Right cardiac atrium (tissue), 5 donors: Measurements from ENCODE around the gene ARHGEF10L. TPM values are rescaled to one million over a fixed set of nuclear protein-coding genes. Genes with fewer than 3 reads are reported as not detected.

Experiments used
- ATAC-seq, 2 donors: fragments of 200-7000 bp; cut with Tn5 transposase; one replicate each; pipeline versions ENCODE4 v1.8.0 to v1.9.1; 2020; ENCODE audit warnings: moderate library complexity in 2 of 2, mild to moderate bottlenecking in 1 of 2
- DNase-seq, 3 donors: peaks; one replicate each; pipeline ENCODE4 v3.0.0-alpha.2; 2020
- H3K27ac ChIP-seq: one replicate; pipeline ENCODE4 v1.5.1; 2013; ENCODE audit warnings: mild to moderate bottlenecking, low read length, control low read depth, moderate library complexity
- H3K27me3 ChIP-seq: one replicate; pipeline ENCODE4 v1.6.1; 2013; ENCODE audit not compliant: control insufficient read depth, insufficient read depth
- H3K4me1 ChIP-seq: one replicate; pipeline ENCODE4 v1.6.1; 2013; ENCODE audit warnings: low read length; ENCODE audit not compliant: control insufficient read depth, insufficient read depth
- H3K4me3 ChIP-seq: one replicate; pipeline ENCODE4 v1.5.1; 2013; ENCODE audit warnings: low read length, control low read depth
- H3K9me3 ChIP-seq: one replicate; pipeline ENCODE4 v1.6.1; 2013; ENCODE audit warnings: low read length; ENCODE audit not compliant: control insufficient read depth
- WGBS: extraction: QIAGEN DNeasy Blood & Tissue Kit; methylation state at CpG from one replicate; pipeline ENCODE4 v1.1.7; 2013; 5-methylcytosine and 5-hydroxymethylcytosine counted together
- intact Hi-C, 4 donors: fragments of 100-400 bp; cut with DNase I; formaldehyde crosslinking; loops; one replicate each; pipeline versions ENCODE4 v1.11.0 to v1.14.0; 2022 to 2023
- polyA plus RNA-seq: library from polyadenylated mRNA; stranded (reverse); fragments of 200-250 nt; gene quantifications from one replicate; pipeline ENCODE4 v1.2.3, GENCODE V29; 2013
- total RNA-seq, 4 donors: library from RNA; stranded (reverse); fragmentation: NEBNext Ultra II Directional; extraction: Animal tissue kit (Norgen Biotek cat#: 25700); gene quantifications; one replicate each; pipeline ENCODE4 v1.2.1, GENCODE V29; 2021
- donor health status: healthy with polysubstance abuse.
- donor health status: DM: no; HTN: yes; CAD: no.
- donor health status: DM: no; HTN: no; CAD: no.
- donor health status: DM: no; HTN: yes; CAD: no; lungs with severe emphysema.
- donor health status: DM: yes; HTN: yes; CAD: no.

Gene ARHGEF10L
- total and polyA plus RNA-seq, 5 donors: 42.6 to 56.4 (median 54.0) TPM

- H3K4me3 ChIP-seq: no peak overlapping the region
- DNase-seq: peak in 1 of 3 donors; percentile 38
- ATAC-seq: no peak
- H3K4me1 ChIP-seq: peaks cover 3% of the 10 kb centered on the region
- 86% methylated on average over 27 of the region's 27 CpGs for WGBS
- intact Hi-C loops: loop anchor here in 1 of 4 donors (10.0 kb wide), 1 partner anchor 244 kb away; no protein-coding TSS in a partner anchor
- H3K27ac ChIP-seq: no peak overlapping the region
- H3K9me3 ChIP-seq: no peaks in the 10 kb centered on the region
- H3K27me3 ChIP-seq: no peaks in the 10 kb centered on the region
Measured at GRCh38 chr1:17670587-17671313, 131.3 kb downstream of the ARHGEF10L start.

- ATAC-seq: no peak
- Histone ChIP-seq H3K4me3 (no peak overlapping the region), H3K27me3 (no peaks in the 10 kb centered on the region), H3K4me1 (peaks cover 3% of the 10 kb centered on the region), H3K27ac (no peak overlapping the region), H3K9me3 (no peaks in the 10 kb centered on the region)
- peak in 1 of 3 donors; percentile 29 for DNase-seq
- WGBS: 59% methylated on average over 5 of the region's 5 CpGs
- intact Hi-C loops: loop anchor here in 1 of 4 donors (10.0 kb wide), 1 partner anchor 243 kb away; no protein-coding TSS in a partner anchor
Measured at GRCh38 chr1:17671314-17671705, 131.8 kb downstream of the ARHGEF10L start.

GRCh38 chr1:17671741-17672140 is 132.2 kb downstream of the ARHGEF10L start:
- H3K27me3 ChIP-seq: no peaks in the 10 kb centered on the region
- ATAC-seq (no peak), DNase-seq (peak in 1 of 3 donors; percentile 51)
- WGBS: 53% methylated on average over 10 of the region's 10 CpGs
- intact Hi-C loops: loop anchor here in 1 of 4 donors (10.0 kb wide), 1 partner anchor 243 kb away; no protein-coding TSS in a partner anchor
- H3K4me1 ChIP-seq: peaks cover 3% of the 10 kb centered on the region
- H3K27ac ChIP-seq: no peak overlapping the region
- H3K4me3 ChIP-seq: no peak overlapping the region
- no peaks in the 10 kb centered on the region for H3K9me3 ChIP-seq

GRCh38 chr1:17672226-17672625 is 132.7 kb downstream of the ARHGEF10L start:
- 58% methylated on average over 12 of the region's 12 CpGs for WGBS
- no peaks in the 10 kb centered on the region for H3K27me3 ChIP-seq
- peaks cover 3% of the 10 kb centered on the region for H3K4me1 ChIP-seq
- no peak overlapping the region for H3K27ac ChIP-seq
- DNase-seq (peak in 1 of 3 donors; percentile 44), ATAC-seq (no peak)
- no peak overlapping the region for H3K4me3 ChIP-seq
- intact Hi-C loops: loop anchor here in 1 of 4 donors (10.0 kb wide), 1 partner anchor 243 kb away; no protein-coding TSS in a partner anchor
- H3K9me3 ChIP-seq: no peaks in the 10 kb centered on the region

- Histone ChIP-seq H3K4me1 (peaks cover 3% of the 10 kb centered on the region), H3K27ac (no peak overlapping the region), H3K9me3 (no peaks in the 10 kb centered on the region), H3K27me3 (no peaks in the 10 kb centered on the region), H3K4me3 (no peak overlapping the region)
- ATAC-seq (peak; percentile 42 to 51), DNase-seq (peak in 1 of 3 donors; percentile 39)
- WGBS: 65% methylated on average over 13 of the region's 13 CpGs
- intact Hi-C loops: loop anchor here in 1 of 4 donors (10.0 kb wide), 1 partner anchor 241 kb away; no protein-coding TSS in a partner anchor
Measured at GRCh38 chr1:17673329-17674072, 134.0 kb downstream of the ARHGEF10L start.

GRCh38 chr1:17674726-17675500 is 135.4 kb downstream of the ARHGEF10L start:
- H3K4me1 ChIP-seq: peaks cover 1% of the 10 kb centered on the region
- WGBS: 72% methylated on average over 14 of the region's 14 CpGs
- H3K4me3 ChIP-seq: no peak overlapping the region
- ATAC-seq: no peak
- H3K27me3 ChIP-seq: no peaks in the 10 kb centered on the region
- intact Hi-C loops: loop anchor here in 1 of 4 donors (10.0 kb wide), 1 partner anchor 240 kb away; no protein-coding TSS in a partner anchor
- no peak overlapping the region for H3K27ac ChIP-seq
- DNase-seq: peak in 1 of 3 donors; percentile 29
- H3K9me3 ChIP-seq: no peaks in the 10 kb centered on the region

- Histone ChIP-seq H3K27me3 (no peaks in the 10 kb centered on the region), H3K27ac (no peak overlapping the region), H3K9me3 (no peaks in the 10 kb centered on the region), H3K4me1 (no peaks in the 10 kb centered on the region), H3K4me3 (no peak overlapping the region)
- ATAC-seq (no peak), DNase-seq (peak in 1 of 3 donors; percentile 46)
- WGBS: 96% methylated on average over 3 of the region's 3 CpGs
- intact Hi-C loops: loop anchor here in 1 of 4 donors (10.0 kb wide), 1 partner anchor 239 kb away; no protein-coding TSS in a partner anchor
Measured at GRCh38 chr1:17675744-17676143, 136.2 kb downstream of the ARHGEF10L start.

- H3K4me3 ChIP-seq: no peak overlapping the region
- no peaks in the 10 kb centered on the region for H3K27me3 ChIP-seq
- H3K9me3 ChIP-seq: no peaks in the 10 kb centered on the region
- intact Hi-C loops: loop anchor here in 1 of 4 donors (10.0 kb wide), 1 partner anchor 238 kb away; no protein-coding TSS in a partner anchor
- DNase-seq (peak in 1 of 3 donors; percentile 33), ATAC-seq (no peak)
- no peaks in the 10 kb centered on the region for H3K4me1 ChIP-seq
- WGBS: 71% methylated on average over 11 of the region's 11 CpGs
- no peak overlapping the region for H3K27ac ChIP-seq
Measured at GRCh38 chr1:17676387-17677060, 137.0 kb downstream of the ARHGEF10L start.

- Histone ChIP-seq H3K9me3 (no peaks in the 10 kb centered on the region), H3K4me1 (no peaks in the 10 kb centered on the region), H3K27me3 (no peaks in the 10 kb centered on the region), H3K4me3 (no peak overlapping the region), H3K27ac (no peak overlapping the region)
- intact Hi-C loops: loop anchor here in 1 of 4 donors (10.0 kb wide), 1 partner anchor 237 kb away; no protein-coding TSS in a partner anchor
- WGBS: 79% methylated on average over 6 of the region's 6 CpGs
- DNase-seq (peak in 1 of 3 donors; percentile 46), ATAC-seq (no peak)
Measured at GRCh38 chr1:17678011-17678410, 138.5 kb downstream of the ARHGEF10L start.

- Histone ChIP-seq H3K9me3 (no peaks in the 10 kb centered on the region), H3K4me1 (no peaks in the 10 kb centered on the region), H3K4me3 (no peak overlapping the region), H3K27me3 (no peaks in the 10 kb centered on the region), H3K27ac (no peak overlapping the region)
- intact Hi-C loops: loop anchor here in 1 of 4 donors (10.0 kb wide), 1 partner anchor 235 kb away; no protein-coding TSS in a partner anchor
- WGBS: 90% methylated on average over 16 of the region's 16 CpGs
- DNase-seq: peak in 1 of 3 donors; percentile 13
- no peak for ATAC-seq
Measured at GRCh38 chr1:17679856-17680255, 140.4 kb downstream of the ARHGEF10L start.
